SK-N-SH (cell line): ENCODE data around the gene KCNJ10.

Experiments used
- ELF1 ChIP-seq: IDR thresholded peaks from 2 replicates; pipeline ENCODE4 v1.4.0; 2012
- EP300 ChIP-seq, 2 experiments: IDR thresholded peaks; 2 replicates each; pipeline versions ENCODE4 v1.4.0 to v1.6.1; 2012; ENCODE audit warnings: borderline replicate concordance in 1 of 2, low read depth in 1 of 2, low read length in 1 of 2
- FOXM1 ChIP-seq: IDR thresholded peaks from 2 replicates; pipeline ENCODE4 v1.4.0; 2012; ENCODE audit warnings: low read depth, mild to moderate bottlenecking
- GABPA ChIP-seq: IDR thresholded peaks from 2 replicates; pipeline ENCODE4 v1.4.0; 2012; ENCODE audit warnings: low read depth, mild to moderate bottlenecking
- GATA2 ChIP-seq: sonication (generic); formaldehyde crosslinking; IDR thresholded peaks from 2 replicates; pipeline ENCODE4 v1.5.0; 2020; ENCODE audit warnings: mild to moderate bottlenecking, missing genetic modification reagents
- MAX ChIP-seq: IDR thresholded peaks from 2 replicates; pipeline ENCODE4 v1.4.0; 2012; ENCODE audit warnings: low read depth
- MXI1 ChIP-seq: IDR thresholded peaks from 2 replicates; pipeline ENCODE4 v1.6.1; 2012; ENCODE audit warnings: mild to moderate bottlenecking, low read depth, low read length, improper control_type of control experiment
- PBX3 ChIP-seq: IDR thresholded peaks from 2 replicates; pipeline ENCODE4; 2012
- SMC3 ChIP-seq: IDR thresholded peaks from 2 replicates; pipeline ENCODE4 v1.6.1; 2012; ENCODE audit warnings: low read depth, low read length, improper control_type of control experiment
- USF2 ChIP-seq: fragments of 150-350 bp; IDR thresholded peaks from 2 replicates; pipeline ENCODE4 v1.6.1; 2017; ENCODE audit warnings: antibody characterized with exemption, low read length, low read depth, borderline replicate concordance
- TF ChIP-seq, protein P1 (sequence below): fragments of 200-600 bp; sonication (generic); IDR thresholded peaks from 2 replicates; pipeline ENCODE4 v1.6.1; 2017; ENCODE audit warnings: antibody characterized with exemption, mild to moderate bottlenecking, moderate library complexity
- TF ChIP-seq, protein P2 (sequence below): IDR thresholded peaks from 2 replicates; pipeline ENCODE4 v1.4.0; 2012; ENCODE audit warnings: low read depth, borderline replicate concordance
- TF ChIP-seq, protein P3 (sequence below): IDR thresholded peaks from 2 replicates; pipeline ENCODE4 v1.6.1; 2012; ENCODE audit warnings: mild to moderate bottlenecking, low read depth, low read length, moderate library complexity

GRCh38 chr1:159964144-159964543 lies 105.8 kb downstream of the KCNJ10 start:
- TF ChIP-seq GABPA (no peak), FOXM1 (no peak), MXI1 (no peak), EP300 (IDR thresholded peaks at IDR 0.05; ENCODE audit: borderline replicate concordance in 1 of 2, low read depth in 1 of 2, low read length in 1 of 2) (no peak), PBX3 (no peak), SMC3 (no peak), ELF1 (no peak), MAX (no peak), USF2 (no peak), GATA2 (CRISPR knock-in tag) (no peak)
- TF ChIP-seq, protein P1, sequence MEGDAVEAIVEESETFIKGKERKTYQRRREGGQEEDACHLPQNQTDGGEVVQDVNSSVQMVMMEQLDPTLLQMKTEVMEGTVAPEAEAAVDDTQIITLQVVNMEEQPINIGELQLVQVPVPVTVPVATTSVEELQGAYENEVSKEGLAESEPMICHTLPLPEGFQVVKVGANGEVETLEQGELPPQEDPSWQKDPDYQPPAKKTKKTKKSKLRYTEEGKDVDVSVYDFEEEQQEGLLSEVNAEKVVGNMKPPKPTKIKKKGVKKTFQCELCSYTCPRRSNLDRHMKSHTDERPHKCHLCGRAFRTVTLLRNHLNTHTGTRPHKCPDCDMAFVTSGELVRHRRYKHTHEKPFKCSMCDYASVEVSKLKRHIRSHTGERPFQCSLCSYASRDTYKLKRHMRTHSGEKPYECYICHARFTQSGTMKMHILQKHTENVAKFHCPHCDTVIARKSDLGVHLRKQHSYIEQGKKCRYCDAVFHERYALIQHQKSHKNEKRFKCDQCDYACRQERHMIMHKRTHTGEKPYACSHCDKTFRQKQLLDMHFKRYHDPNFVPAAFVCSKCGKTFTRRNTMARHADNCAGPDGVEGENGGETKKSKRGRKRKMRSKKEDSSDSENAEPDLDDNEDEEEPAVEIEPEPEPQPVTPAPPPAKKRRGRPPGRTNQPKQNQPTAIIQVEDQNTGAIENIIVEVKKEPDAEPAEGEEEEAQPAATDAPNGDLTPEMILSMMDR: no peak
- TF ChIP-seq, protein P2, sequence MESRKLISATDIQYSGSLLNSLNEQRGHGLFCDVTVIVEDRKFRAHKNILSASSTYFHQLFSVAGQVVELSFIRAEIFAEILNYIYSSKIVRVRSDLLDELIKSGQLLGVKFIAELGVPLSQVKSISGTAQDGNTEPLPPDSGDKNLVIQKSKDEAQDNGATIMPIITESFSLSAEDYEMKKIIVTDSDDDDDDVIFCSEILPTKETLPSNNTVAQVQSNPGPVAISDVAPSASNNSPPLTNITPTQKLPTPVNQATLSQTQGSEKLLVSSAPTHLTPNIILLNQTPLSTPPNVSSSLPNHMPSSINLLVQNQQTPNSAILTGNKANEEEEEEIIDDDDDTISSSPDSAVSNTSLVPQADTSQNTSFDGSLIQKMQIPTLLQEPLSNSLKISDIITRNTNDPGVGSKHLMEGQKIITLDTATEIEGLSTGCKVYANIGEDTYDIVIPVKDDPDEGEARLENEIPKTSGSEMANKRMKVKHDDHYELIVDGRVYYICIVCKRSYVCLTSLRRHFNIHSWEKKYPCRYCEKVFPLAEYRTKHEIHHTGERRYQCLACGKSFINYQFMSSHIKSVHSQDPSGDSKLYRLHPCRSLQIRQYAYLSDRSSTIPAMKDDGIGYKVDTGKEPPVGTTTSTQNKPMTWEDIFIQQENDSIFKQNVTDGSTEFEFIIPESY: no peak
- TF ChIP-seq, protein P3, sequence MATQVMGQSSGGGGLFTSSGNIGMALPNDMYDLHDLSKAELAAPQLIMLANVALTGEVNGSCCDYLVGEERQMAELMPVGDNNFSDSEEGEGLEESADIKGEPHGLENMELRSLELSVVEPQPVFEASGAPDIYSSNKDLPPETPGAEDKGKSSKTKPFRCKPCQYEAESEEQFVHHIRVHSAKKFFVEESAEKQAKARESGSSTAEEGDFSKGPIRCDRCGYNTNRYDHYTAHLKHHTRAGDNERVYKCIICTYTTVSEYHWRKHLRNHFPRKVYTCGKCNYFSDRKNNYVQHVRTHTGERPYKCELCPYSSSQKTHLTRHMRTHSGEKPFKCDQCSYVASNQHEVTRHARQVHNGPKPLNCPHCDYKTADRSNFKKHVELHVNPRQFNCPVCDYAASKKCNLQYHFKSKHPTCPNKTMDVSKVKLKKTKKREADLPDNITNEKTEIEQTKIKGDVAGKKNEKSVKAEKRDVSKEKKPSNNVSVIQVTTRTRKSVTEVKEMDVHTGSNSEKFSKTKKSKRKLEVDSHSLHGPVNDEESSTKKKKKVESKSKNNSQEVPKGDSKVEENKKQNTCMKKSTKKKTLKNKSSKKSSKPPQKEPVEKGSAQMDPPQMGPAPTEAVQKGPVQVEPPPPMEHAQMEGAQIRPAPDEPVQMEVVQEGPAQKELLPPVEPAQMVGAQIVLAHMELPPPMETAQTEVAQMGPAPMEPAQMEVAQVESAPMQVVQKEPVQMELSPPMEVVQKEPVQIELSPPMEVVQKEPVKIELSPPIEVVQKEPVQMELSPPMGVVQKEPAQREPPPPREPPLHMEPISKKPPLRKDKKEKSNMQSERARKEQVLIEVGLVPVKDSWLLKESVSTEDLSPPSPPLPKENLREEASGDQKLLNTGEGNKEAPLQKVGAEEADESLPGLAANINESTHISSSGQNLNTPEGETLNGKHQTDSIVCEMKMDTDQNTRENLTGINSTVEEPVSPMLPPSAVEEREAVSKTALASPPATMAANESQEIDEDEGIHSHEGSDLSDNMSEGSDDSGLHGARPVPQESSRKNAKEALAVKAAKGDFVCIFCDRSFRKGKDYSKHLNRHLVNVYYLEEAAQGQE: no peak
